GM12878 (cell line): ENCODE data around the gene HSP90AB1. TPM values are rescaled to one million over a fixed set of nuclear protein-coding genes. Genes with fewer than 3 reads are reported as not detected.

ENCODE experiments used
- ATAC-seq: fragments of 200-7000 bp; cut with Tn5 transposase; 3 replicates; pipeline ENCODE4 v1.9.1; 2020; ENCODE audit warnings: mild to moderate bottlenecking, moderate library complexity
- BruUV-seq: library from RNA; stranded (reverse); fragments of 400-500 nt; replicated peaks from 2 replicates; lab custom pipeline; 2021; lab: Mats Ljungman, UMichigan
- CTCF ChIA-PET: fragments of 300-600 bp; sonication (Branson Sonifier 250); formaldehyde crosslinking; extraction: SDS; loops from one replicate; lab custom pipeline; 2021; ENCODE audit warnings: inconsistent platforms; lab: Yijun Ruan, JAX
- POLR2A ChIA-PET: fragments of 350-600 bp; formaldehyde crosslinking; extraction: SDS; loops from one replicate; lab custom pipeline; 2021; ENCODE audit warnings: inconsistent platforms; lab: Charles Lee
- RAD21 ChIA-PET: fragments of 300-600 bp; sonication (Branson Sonifier 250); formaldehyde crosslinking; loops from one replicate; lab custom pipeline; 2023; ENCODE audit warnings: antibody characterized with exemption; ENCODE audit not compliant: unreplicated experiment; lab: Charles Lee
- SMC1A ChIA-PET: fragments of 300-600 bp; sonication (Branson Sonifier 250); formaldehyde crosslinking; loops from one replicate; lab custom pipeline; 2023; ENCODE audit not compliant: unreplicated experiment, uncharacterized antibody; lab: Charles Lee
- DNase-seq: peaks from one replicate; pipeline ENCODE4 v3.0.0-alpha.2; 2011; ENCODE audit warnings: low read depth, low spot score
- FAIRE-seq: peaks from 3 replicates; lab custom pipeline; 2011; peaks lifted over from hg19 to GRCh38; lab: Jason Lieb, UNC
- H2AFZ ChIP-seq: 2 replicates; pipeline ENCODE4 v1.6.0; 2011; ENCODE audit warnings: low read depth, low read length, control low read depth; ENCODE audit not compliant: control insufficient read depth
- H3K27ac ChIP-seq: 2 replicates; pipeline ENCODE4 v1.5.1; 2011; ENCODE audit warnings: control low read depth; ENCODE audit not compliant: control insufficient read depth, insufficient read depth
- H3K27me3 ChIP-seq, 2 experiments: replicated peaks in 1 of 2; 2 replicates each; pipeline versions ENCODE4 v1.6.0 to v1.6.1; 2011; ENCODE audit warnings: low read length in 1 of 2; ENCODE audit not compliant: control insufficient read depth in 2 of 2, insufficient read depth in 2 of 2
- H3K36me3 ChIP-seq, 2 experiments: 2 replicates each; pipeline ENCODE4 v1.5.1; 2011; ENCODE audit warnings: low read length in 1 of 2; ENCODE audit not compliant: control insufficient read depth in 2 of 2, insufficient read depth in 2 of 2
- H3K4me1 ChIP-seq: 2 replicates; pipeline ENCODE4 v1.6.1; 2011; ENCODE audit warnings: mild to moderate bottlenecking, low read length, moderate library complexity, mixed read lengths; ENCODE audit not compliant: control insufficient read depth, insufficient read depth
- H3K4me2 ChIP-seq: 2 replicates; pipeline ENCODE4 v1.6.0; 2011; ENCODE audit warnings: control low read depth; ENCODE audit not compliant: control insufficient read depth, insufficient read depth
- H3K4me3 ChIP-seq: fragments of 200-600 bp; sonication (generic); 2 replicates; pipeline ENCODE4 v1.5.1; 2016
- H3K79me2 ChIP-seq: 2 replicates; pipeline ENCODE4 v1.6.0; 2011; ENCODE audit warnings: low read length; ENCODE audit not compliant: control insufficient read depth, insufficient read depth
- H3K9ac ChIP-seq: 2 replicates; pipeline ENCODE4 v1.8.0; 2011; ENCODE audit warnings: low read length, control low read depth, mixed read lengths; ENCODE audit not compliant: control insufficient read depth, insufficient read depth
- H3K9me3 ChIP-seq: replicated peaks from 3 replicates; pipeline ENCODE4 v1.5.1; 2011; ENCODE audit warnings: mild to moderate bottlenecking, low read length; ENCODE audit not compliant: control insufficient read depth, insufficient read depth
- H4K20me1 ChIP-seq: 2 replicates; pipeline ENCODE4 v1.6.0; 2011; ENCODE audit not compliant: control insufficient read depth, insufficient read depth
- GABPA ChIP-seq: IDR thresholded peaks from 2 replicates; pipeline ENCODE4 v1.6.1; 2014; ENCODE audit warnings: antibody characterized with exemption, low read depth, mild to moderate bottlenecking, inconsistent platforms
- YY1 ChIP-seq: IDR thresholded peaks from 2 replicates; pipeline ENCODE4 v1.6.1; 2011; ENCODE audit warnings: low read depth, mild to moderate bottlenecking, low read length
- ZNF207 ChIP-seq: fragments of 450-650 bp; IDR thresholded peaks from 2 replicates; pipeline ENCODE4 v1.6.1; 2014; ENCODE audit warnings: antibody characterized with exemption, mild to moderate bottlenecking, borderline replicate concordance
- ZSCAN29 ChIP-seq: fragments of 450-650 bp; IDR thresholded peaks from 2 replicates; pipeline ENCODE4 v1.6.1; 2017; ENCODE audit warnings: mild to moderate bottlenecking, moderate library complexity
- WGBS: methylation state at CpG from one replicate; pipeline ENCODE4 v1.1.6; 2016; ENCODE audit warnings: low lambda C conversion rate; ENCODE audit not compliant: insufficient replicate concordance, insufficient coverage; ENCODE audit errors: missing lambda C conversion rate; 5-methylcytosine and 5-hydroxymethylcytosine counted together
- in situ Hi-C: fragments of 300-500 bp; cut with MboI; formaldehyde crosslinking; loops from 9 replicates; pipeline ENCODE4 v1.14.3; 2018; ENCODE audit warnings: mixed read lengths
- intact Hi-C: fragments of 100-400 bp; cut with micrococcal nuclease; formaldehyde crosslinking; loops from one replicate; pipeline ENCODE4 v1.14.2; 2022; ENCODE audit not compliant: unreplicated experiment
- polyA plus RNA-seq, 11 experiments: library from polyadenylated mRNA; depleted of rRNA in 4 of 11; unstranded in 6 of 11; stranded (reverse) in 5 of 11; fragments of >200 nt; fragmentation: Nextera tagmentation in 4 of 11; fragmentation: Illumina TruSeq in 1 of 11; extraction: Ambion mirVana in 4 of 11; extraction: Trizol in 1 of 11; gene quantifications; 1 replicate in 1 of 11; 2 replicates in 10 of 11; pipeline versions ENCODE4 v1.2.1 to v1.2.3, GENCODE V29; 2011 to 2016; ENCODE audit warnings: inconsistent platforms in 2 of 11, missing spikeins in 2 of 11, low read depth in 1 of 11
- total RNA-seq, 4 experiments: library from RNA; depleted of rRNA in 3 of 4; stranded (reverse); fragments of >200 nt in 3 of 4; fragmentation: Illumina TruSeq in 1 of 4; extraction: Trizol in 1 of 4; gene quantifications; 2 replicates each; pipeline versions ENCODE4 v1.2.1 to v1.2.3, GENCODE V29; 2013 to 2021
- TF ChIP-seq, protein P1 (sequence below): fragments of 450-650 bp; IDR thresholded peaks from 2 replicates; pipeline ENCODE4 v1.6.1; 2017; ENCODE audit warnings: mild to moderate bottlenecking, low read depth, inconsistent platforms; ENCODE audit not compliant: poor library complexity, severe bottlenecking

HSP90AB1 gene
- total and polyA plus RNA-seq, 10 of the 15 experiments (the other 5 are each of a cell fraction or from before 2014, with no cell fraction given), result 988 to 1,682 (median 1,146) TPM

DNA sequence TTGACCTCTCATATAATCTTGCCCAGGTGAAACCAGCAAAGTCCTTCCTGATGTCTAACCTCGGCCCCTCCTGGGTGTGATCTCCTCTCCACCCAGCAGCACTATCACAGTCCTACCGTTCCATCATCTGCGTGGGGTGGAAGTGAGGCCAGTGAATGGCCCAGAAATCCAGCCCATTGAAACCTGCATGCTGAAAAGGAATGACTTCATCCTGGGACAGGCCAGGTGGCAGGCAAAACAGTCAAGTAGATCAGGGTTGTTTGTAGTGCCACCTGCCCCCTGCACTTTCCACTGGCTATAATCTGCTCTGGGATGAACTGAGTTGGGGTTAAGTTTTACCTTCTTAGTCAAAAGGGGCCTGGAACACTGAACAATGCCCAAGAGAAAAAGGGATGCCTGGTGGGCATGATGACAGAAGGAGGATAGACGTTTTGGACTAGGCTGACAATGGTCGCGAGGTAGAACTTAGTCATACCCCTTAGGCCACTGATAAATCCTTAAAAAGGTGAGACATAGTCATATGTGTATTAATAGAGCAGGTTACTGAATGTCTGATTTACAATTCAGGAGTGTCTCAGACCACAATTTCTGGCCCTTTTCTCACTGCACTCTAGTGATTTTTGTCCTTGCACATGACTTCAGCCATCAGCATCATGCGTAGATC lies 8.1 kb upstream of the HSP90AB1 start (continued):
- TF ChIP-seq GABPA, result no peak

DNA sequence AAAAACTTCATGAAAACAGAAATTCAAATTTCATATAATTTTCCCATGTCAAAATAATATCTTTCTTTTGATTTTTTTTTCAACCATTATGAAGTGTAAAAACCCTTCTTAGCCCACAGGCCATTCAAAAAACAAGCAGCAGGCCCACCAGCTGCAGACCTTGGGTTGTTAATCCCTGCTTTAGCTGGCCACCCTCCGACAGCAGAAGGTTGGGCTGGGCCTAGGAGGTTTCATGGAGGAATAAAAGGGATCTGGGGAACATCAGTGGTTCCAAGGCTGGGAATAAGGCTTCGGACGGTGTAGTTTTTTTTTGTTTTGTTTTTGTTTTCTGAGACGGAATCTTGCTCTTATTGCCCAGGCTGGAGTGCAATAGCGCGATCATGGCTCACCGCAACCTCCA lies 3.6 kb upstream of the HSP90AB1 start:
- peaks cover 20% of the 10 kb centered on the region for H3K79me2 ChIP-seq
- RAD21 ChIA-PET, result interaction anchor here (1.2 to 1.3 kb wide), 2 partner anchors 12 to 147 kb away, joined by 3 to 8 read pairs; no protein-coding TSS in a partner anchor
- FAIRE-seq (no peak), ATAC-seq (no peak), DNase-seq (no peak)
- POLR2A ChIA-PET, result interaction anchor here (0.7 kb wide), 2 partner anchors 180 to 1015 kb away, joined by 4 to 8 read pairs; no protein-coding TSS in a partner anchor
- no TSS peak for BruUV-seq
- H3K9me3 ChIP-seq, result no peaks in the 10 kb centered on the region
- CTCF ChIA-PET, result interaction anchor here (1.5 to 7.7 kb wide), 4 partner anchors 9 to 20 kb away, joined by 4 to 39 read pairs (median 26); partner anchors contain the start of gene SLC29A1
- no peak overlapping the region for H3K27ac ChIP-seq
- H2AFZ ChIP-seq, result no peak overlapping the region
- no peaks in the 10 kb centered on the region for H3K27me3 ChIP-seq
- intact Hi-C loops (no loop called here), in situ Hi-C loops (no loop called here)
- no peak overlapping the region for H3K9ac ChIP-seq
- 88% methylated on average over 7 of the region's 7 CpGs for WGBS
- no peak overlapping the region for H3K4me3 ChIP-seq
- no peak overlapping the region for H3K4me2 ChIP-seq
- H4K20me1 ChIP-seq, result no peaks in the 10 kb centered on the region
- SMC1A ChIA-PET, result interaction anchor here (1.1 to 1.9 kb wide), 3 partner anchors 10 to 22 kb away, joined by 3 to 7 read pairs (median 4); no protein-coding TSS in a partner anchor
- H3K4me1 ChIP-seq, result 0 out of 2 replicates have a peak, but pooled peaks cover 3% of the 10 kb centered on the region
- peaks cover 0 to 4% of the 10 kb centered on the region in 2 experiments; a peak in 1 of 4 replicates for H3K36me3 ChIP-seq
- TF ChIP-seq ZSCAN29 (no peak), YY1 (no peak), ZNF207 (no peak)
- TF ChIP-seq, protein P1, sequence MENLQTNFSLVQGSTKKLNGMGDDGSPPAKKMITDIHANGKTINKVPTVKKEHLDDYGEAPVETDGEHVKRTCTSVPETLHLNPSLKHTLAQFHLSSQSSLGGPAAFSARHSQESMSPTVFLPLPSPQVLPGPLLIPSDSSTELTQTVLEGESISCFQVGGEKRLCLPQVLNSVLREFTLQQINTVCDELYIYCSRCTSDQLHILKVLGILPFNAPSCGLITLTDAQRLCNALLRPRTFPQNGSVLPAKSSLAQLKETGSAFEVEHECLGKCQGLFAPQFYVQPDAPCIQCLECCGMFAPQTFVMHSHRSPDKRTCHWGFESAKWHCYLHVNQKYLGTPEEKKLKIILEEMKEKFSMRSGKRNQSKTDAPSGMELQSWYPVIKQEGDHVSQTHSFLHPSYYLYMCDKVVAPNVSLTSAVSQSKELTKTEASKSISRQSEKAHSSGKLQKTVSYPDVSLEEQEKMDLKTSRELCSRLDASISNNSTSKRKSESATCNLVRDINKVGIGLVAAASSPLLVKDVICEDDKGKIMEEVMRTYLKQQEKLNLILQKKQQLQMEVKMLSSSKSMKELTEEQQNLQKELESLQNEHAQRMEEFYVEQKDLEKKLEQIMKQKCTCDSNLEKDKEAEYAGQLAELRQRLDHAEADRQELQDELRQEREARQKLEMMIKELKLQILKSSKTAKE, result no peak
